LNCAP (cell line): ENCODE data around the gene AKR1A1.

Source experiments
- CTCF ChIP-seq: fragments of 450-650 bp; IDR thresholded peaks from 2 replicates; pipeline ENCODE4 v1.5.1; 2017; ENCODE audit warnings: mild to moderate bottlenecking

AKR1A1 gene

GRCh38 chr1:45570631-45571030 is 20.0 kb downstream of the AKR1A1 start:
- TF ChIP-seq CTCF, result no peak

- TF ChIP-seq CTCF, result no peak
Observed at GRCh38 chr1:45573231-45573804, 22.7 kb downstream of the AKR1A1 start.

DNA sequence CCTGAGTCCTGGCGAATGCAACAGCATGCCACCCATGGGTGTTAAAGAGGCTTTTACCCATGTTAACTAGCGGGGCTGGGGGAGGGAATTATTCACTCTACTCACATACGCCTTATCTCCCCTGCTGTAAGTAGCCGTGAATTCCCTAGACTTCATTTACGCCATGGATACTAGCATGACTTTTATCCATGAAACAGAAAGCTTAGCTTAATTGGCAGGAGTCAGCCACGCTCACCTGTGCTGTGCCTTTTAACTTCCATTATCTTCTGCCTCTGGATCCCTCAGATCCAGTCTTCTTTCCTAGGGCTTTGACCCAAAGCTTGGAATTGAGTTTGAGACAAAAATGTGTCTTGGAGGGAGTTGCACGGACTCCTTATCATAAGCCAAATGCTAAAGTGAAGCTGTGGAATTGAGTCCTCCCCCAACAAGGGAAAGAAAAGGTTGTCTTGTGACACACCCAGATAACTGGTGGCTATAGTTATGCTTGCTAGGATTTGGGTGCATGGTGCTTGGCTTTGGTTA is 23.5 kb downstream of the AKR1A1 start:
- TF ChIP-seq CTCF, result no peak

DNA sequence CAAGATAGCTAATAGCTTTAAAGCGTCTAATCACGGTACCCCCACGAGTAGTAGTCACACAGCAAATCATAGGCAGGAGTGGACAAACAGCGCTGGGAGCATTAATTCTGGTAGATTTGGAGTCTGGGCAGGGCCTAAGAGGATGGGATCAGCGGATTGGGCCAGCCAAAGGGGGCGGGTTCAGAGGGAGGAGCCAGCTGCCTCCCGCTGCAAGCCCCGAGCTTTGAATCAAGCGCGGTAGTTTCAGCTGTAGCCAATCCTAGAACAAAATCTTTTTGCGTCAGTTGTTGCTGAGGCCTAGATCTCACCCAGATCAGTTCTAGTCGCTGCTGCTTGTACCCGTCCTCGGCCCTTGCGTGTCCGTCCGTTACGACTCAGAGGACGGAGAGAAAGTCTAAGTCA is 32.6 kb downstream of the AKR1A1 start:
- no peak for TF ChIP-seq CTCF

DNA sequence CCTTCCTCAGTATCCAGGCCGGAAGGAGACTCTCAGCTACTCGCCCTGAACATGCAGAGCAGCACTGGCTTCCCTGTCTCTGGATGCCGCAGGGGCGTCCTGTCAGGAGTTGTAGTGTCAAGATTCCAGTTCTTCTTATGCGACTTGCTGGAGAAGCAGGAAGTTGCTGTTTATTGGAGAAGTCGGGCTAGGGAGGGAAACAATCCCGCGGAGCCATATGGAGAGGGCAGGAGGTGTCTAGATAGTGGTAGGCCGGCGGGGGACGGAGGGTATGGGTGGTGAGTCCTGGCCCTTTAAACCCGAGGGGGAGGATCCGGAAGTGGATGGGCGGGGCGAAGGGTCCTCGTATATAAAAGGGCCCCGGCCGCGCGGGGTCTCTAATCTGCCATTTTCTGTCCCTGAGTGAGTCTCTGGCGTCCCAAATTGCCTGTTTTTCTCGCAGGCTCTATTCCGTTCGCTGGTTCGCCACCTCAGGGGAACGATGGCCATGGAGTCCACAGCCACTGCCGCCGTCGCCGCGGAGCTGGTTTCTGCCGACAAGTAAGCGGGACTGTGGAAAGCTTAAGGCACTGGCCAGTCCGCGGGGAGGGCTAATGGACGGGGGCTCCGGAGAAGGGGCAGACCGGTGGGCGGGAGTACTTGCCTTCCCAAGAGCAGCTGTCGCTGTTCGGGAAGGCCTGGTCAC is 33.2 kb downstream of the AKR1A1 start, which contains the start of gene NASP:
TSS of gene NASP (plus strand) at position 376 of the 685 bp plus-strand sequence. CDS start at position 482, 106 bp downstream.
- TF ChIP-seq CTCF, result no peak

DNA sequence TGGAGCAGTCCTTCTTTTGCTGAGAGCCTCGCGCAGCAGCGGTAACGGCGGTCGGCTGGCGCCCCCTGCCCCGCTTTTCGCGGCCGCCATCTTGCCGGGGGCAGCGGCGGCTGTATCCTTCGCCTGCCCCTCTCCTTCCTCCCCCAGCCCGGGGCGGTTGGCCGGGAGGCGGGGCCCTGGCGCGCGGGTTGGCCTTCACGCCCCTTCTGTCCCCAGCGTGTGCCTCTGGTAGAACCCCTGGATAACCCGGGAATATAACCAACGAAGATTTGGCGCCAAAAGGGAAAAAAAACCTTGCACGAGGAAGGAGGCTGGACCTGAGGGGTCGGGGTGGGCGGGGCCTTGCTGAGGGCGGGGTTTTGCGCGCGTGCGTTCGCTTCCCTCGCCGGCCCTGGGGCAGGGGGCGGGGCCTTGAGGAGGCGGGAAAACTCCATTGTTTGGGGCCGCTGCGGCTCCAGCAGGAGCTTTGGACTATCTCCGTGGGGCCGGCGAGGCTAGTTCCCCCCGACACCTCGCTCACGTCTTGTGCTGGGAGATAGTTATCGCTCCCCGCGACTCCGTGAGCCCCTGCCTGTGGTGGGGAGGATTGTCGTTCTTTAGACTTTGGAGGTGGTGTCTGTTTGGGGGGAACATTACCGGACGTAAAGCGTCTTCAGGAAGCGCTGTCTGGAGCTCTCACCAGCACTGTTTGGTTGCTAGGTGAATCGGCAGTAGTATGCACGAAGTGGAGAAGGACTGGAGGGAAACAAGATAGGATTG is 33.9 kb downstream of the AKR1A1 start:
- TF ChIP-seq CTCF, result no peak; the same call in 1 of the 2 replicates

DNA sequence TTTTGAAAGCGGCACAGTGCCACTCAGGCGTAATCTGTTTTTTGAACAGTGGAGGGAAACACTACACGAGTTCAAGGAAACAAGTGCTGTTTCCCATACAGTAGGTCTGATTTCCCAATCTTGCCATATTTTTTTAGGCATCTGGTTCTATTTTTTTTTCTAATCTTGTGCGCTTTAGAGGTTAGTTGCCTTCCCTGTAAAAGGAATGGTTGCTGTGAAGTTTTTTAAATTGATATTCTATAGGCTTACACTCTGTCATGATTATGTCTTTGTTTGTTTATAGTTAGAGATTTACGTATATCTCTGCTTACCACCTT is 34.4 kb downstream of the AKR1A1 start:
- TF ChIP-seq CTCF, result no peak
